Ammon's horn (tissue), 1 donor: ENCODE measurements around the gene EXOC3L2.
"Not testable (repeated sequence)": the region's sequence is repeated elsewhere in the genome, so short reads cannot be mapped to it uniquely, and the experiment has no call there.

ENCODE experiments used
- DNase-seq: peaks from one replicate; pipeline ENCODE4 v3.0.0-alpha.2; 2016; ENCODE audit warnings: low spot score

EXOC3L2 gene

DNA sequence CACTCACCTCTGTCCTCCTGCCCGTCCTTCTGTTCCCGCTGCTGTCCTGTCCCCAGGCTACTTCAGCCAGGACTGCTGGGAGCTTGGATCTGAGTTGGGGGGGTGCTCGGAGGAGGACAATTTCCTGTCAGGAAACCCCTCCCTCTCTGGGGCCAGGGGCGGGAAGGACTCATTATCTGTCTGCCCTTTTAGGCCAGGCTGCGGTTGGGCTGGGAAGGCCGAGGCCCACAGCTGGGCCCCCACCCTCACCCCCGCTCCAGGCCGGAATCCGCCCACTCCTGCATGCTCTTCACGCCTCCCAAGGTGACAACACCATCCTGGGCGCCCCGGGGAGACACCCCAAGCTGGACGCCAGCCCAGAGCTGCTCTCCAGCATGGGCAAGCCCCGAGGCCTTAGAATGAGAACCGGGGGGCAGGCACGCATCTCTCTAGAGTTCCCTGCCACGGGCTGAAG lies at the start of gene EXOC3L2:
EXOC3L2 (minus strand) TSS at position 74 of the 454 bp plus-strand sequence. CDS start 6,362 bp downstream, outside the sequence.
- DNase-seq: no peak

DNA sequence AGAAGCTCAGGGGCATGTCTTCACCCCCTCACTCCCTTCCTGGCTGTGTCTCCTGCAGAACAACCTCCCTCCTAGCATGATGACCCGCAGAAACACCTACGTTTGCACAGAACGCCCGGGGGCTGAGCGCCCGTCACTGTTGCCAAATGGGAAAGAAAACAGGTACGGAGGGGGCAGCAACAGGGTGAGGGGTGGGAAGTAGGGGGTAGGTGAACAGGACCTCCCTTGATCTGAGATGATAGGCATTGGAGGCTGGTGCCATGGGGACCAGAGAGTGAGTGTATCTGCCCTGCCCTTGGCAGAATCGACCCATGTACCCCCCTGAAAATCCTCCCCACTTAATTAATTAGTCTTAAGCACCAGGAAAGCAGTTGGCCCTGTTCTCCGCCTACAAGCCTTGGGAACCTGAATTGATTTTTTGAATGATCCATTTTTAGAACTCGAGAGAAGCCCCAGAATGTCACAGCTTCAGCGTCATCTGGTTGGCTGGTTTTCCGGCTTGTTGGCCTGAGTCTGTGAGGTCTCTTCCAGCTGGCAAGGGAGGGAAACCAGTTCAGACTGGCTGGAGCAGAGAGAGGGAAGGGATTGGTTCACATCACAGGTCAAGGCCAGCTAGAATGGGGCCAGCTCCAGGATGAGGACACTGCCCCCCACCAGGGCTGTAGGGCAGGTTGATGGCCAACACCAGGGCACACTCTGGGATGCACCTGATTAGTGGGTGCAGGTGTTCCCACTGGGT lies 49.3 kb upstream of the EXOC3L2 start:
- peak; percentile 73 for DNase-seq

DNA sequence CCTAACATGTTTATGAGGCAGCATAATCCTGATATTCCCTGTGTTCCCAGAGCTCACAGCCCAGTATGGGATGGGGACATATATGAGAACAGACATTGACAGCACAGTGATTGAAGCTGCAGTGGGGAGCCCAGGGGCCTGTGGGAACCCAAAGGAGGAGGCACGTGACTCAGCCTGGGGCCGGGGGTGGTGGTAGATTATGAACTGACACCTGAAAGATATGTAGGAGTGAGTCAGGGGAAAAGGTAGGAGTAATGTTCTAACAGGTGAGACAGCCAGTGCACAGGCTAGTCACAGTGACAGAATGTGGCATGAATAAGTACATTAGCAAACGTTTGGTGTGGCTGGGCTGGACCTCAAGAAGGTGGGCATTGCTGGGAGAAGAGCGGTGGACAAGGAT lies 48.5 kb upstream of the EXOC3L2 start:
- DNase-seq: no peak

DNA sequence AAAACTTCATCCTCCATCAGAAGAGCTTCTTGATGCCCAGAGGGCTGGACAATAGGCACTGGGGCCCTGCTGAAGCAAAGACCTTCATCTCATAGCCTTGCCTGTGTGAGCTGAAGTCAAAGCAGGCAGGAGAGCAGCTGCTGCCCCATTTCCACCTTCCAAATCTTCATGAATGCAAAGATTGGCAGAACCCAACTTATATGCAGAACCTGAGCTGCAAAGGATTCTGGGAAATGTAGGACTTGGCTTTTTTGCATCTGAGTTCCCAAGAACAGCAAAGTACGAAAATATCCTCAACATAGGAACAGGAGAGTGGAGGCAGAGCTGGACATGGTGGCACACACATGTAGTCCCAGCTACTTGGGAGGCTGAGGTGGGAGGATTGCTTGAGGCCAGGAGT lies 46.6 kb upstream of the EXOC3L2 start:
- DNase-seq: no peak

DNA sequence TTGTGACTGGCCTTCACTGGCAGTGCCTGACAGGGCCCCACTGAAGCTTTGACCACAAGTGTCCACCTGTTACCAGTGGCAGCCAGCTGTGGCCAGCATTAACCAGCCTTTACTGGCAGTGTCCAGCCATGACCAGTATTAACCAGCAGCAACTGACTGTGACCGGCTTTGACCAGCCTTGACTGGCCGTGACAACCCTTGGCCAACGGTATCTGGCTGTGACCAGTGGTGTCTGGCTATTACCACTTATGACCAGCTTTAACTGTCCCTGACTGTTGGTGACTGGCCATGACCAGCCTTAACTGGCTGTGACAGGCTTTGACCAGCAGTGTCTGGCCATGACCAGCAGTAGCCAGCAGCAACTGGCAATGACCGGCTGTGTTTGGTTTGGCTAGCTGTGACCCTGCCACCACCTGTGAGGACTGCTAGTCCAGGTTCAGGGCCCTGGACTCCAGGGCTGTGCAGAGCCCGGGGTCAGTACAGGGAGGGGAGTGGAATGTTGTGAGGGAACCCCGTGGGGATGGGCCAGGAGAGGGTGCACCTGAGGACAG lies 45.2 kb upstream of the EXOC3L2 start:
- no peak for DNase-seq

DNA sequence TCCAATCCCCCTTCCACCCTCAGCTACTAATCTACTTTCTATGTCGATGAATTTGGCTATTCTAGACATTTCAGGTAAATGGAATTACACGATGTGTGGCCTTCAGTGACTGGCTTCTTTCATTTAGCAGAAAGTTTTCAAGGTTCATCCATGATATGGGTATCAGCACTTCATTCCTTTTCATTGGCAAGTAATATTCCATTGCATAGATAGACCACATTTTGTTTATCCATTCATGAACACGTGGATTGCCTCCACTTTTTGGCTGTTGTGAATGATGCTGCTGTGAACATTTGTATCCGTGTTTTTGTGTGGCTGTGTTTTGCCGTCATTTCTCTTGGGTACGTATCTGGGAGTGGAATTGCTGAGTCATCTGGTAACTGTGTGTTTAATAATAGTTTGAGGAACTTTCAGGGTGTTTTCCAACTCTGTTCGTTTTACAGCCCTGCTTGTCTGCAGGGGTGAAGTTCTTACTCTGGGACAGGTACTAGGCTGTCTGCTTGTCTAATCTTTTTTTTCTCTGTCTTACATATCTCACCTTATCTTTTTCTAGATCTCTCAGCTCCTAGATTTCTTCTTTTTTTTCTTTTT lies 38.3 kb upstream of the EXOC3L2 start:
- no peak for DNase-seq

DNA sequence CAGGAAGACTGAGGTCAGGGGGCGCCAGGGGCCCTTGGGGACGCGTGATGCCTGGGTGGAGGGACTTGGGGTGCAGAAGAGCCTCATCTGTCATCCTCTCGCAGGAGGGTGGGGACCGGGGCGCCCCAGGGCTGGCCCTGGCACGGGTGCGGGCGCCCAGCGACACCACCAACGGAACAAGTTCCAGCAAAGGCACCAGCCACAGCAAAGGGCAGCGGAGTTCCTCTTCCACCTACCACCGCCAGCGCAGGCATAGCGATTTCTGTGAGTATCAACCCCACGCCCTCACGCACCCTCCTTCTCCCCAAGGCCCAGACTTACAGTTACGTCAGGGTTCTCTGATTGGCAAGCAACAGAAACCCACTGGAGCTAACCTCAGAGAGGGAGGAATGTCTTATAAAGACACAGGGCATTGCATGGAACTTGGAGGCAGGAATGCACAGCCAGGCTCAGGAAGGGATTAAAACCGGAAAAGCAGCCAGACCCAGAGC lies 35.3 kb upstream of the EXOC3L2 start:
- no peak for DNase-seq

DNA sequence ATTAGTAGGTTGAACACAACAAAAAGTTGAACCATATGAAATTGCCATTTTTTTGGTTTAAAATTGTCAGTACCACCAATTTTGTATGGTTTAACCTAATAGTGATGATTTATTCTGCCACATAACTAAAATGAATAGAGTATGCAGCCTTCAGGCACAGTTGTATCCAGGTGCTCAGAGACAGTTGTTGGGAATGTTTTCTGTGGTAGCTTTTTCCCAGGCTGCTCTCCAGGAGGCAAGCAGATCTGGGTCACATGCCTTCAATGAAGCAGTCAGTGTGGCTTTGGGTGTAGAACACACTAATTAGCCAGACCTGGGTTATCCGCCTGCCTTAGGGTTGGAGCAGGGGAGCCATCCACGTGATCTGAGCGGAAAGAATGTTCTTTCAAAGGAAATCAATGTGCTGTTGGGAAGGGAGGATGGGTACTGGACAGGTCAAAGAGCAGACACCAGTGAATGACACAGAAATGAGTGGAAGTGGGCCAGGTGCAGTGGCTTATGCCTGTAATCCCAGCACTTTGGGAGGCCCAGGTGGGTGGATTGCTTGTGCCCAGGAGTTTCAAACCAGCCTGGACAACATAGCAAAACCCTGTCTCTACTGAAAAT lies 34.5 kb upstream of the EXOC3L2 start:
- no peak for DNase-seq

DNA sequence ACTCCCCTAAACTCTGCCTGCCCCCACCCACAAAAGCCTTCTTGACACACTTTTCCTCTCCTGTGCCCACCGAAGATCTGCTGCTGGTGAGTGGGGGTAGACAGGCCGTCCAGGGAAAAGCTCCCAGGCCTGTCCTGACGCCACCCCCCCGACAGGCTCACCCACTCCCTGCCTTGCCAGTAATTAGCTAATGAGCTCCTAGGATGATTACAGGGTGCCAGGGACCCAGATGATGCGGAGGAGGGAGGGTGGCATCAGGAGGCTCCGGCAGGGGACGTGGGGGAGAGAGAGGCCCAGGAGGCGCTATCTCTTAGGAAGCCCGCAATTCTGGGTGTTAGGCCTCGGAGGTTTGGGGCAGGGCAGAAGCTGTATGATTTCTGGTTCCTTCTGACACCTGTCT lies 32.9 kb upstream of the EXOC3L2 start:
- DNase-seq: peak; percentile 63

DNA sequence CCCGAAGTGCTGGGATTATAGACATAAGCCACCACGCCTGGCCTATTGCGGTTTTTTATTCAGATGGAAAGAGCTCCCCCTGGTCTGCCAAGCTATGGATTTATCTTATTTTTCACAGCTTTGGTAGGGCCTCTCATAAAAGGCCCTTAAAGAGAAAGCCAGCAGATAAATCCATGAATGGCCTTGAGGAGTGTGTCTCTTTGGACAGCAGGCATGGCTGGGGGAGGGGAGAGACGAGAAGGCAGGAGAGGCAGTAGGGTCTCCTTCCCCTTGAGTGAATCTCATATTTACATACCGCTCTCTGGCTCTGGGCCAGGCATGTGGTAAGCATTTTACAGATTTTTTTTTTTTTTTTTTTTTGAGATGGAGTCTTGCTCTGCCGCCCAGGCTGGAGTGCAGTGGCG lies 31.1 kb upstream of the EXOC3L2 start:
- no peak for DNase-seq

DNA sequence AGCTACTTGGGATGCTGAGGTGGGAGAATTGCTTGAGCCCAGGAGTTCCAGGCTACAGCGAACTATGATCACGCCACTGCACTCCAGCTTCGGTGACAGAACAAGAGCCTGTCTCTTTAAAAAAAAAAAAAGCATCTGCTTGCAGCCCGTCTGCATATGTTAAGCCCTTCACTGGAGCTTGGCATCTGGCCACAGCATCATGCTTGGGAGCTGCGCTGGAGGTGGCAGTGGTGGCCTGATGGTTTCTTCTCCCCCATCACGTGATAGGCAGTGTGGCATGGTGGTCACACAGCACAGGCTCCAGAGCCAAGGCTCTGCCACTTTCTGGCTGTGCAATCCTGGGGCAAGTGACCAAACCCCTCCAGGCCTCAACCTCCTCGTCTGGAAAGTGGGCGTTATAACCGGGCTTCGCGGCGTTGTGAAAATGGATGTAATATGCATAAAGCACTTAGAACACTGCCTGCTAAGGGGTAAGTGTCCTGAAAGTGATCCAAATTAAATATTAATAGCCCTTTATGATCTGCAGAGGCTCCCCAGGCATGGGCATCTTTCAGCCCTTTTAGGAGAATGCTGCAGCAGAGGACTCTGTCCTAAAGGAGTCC lies 30.3 kb upstream of the EXOC3L2 start:
- DNase-seq: no peak

DNA sequence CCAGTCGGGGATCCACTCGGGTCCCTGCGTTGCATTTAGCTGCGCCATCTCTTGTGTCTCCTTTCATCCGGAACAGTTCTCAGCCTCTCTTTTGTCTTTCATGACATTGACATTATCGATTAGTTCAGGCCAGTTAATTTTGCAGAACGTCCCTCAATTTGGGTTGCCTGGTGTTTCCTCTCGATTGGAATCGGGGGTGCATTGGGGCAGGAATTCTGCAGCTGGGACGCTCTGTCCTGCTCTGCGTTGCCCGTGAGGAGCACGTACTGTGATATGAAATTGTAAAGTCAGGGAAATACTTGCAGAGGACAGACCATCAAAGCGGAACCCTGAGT lies 28.3 kb upstream of the EXOC3L2 start:
- DNase-seq: no peak

DNA sequence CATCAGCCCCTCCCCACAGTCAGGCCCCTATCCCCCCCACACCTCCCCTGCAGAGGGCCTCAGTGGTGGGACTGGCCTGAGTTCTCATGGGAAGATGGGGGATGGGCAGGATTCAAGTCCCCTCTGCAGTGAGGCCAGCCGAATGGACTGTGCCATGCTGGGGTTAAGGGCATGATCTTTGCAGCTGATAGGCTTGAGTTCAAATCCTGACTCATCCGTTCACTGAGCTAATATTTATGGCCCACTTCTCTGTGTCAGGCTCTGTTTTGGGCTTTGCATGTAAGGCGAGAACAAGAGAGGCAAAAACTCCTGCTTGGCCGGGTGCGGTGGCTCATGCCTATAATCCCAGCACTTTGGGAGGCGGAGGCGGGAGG lies 26.5 kb upstream of the EXOC3L2 start:
- no peak for DNase-seq

DNA sequence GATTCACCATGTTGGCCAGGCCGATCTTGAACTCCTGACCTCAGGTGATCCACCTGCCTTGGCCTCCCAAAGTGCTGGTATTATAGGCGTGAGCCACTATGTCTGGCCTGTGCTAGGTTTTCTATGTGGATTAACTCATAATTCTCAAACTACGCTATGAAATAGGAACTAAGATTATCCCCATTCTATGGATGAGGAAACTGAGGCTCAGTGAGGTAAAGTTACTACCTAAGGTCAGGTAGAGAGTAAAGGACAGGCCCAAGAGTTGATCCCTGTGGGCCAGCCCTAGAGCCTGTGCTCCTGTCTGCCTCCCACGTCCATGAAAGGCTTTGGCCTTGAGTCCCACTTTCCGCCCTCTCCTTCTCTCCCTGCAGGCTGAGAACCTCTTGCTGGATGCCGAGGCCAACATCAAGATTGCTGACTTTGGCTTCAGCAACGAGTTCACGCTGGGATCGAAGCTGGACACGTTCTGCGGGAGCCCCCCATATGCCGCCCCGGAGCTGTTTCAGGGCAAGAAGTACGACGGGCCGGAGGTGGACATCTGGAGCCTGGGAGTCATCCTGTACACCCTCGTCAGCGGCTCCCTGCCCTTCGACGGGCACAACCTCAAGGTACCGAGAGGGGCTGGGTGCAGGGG lies 26.0 kb upstream of the EXOC3L2 start:
- no peak for DNase-seq

DNA sequence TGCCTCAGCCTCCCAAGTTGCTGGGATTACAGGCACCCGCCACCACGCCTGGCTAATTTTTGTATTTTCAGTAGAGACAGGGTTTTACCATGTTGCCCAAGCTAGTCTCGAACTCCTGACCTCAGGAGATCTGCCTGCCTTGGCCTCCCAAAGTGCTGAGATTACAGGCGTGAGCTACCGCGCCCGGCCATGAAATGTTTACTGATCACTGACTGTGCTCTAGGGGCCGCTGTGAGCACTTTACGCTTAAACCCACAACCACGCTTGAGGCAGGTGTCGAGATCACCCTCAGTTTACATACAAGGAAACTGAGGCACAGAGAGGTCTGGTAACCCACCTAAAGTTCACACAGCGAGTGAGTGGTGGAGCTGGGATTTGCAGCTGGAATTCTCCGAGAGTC lies 24.7 kb upstream of the EXOC3L2 start:
- DNase-seq: not testable (repeated sequence)

DNA sequence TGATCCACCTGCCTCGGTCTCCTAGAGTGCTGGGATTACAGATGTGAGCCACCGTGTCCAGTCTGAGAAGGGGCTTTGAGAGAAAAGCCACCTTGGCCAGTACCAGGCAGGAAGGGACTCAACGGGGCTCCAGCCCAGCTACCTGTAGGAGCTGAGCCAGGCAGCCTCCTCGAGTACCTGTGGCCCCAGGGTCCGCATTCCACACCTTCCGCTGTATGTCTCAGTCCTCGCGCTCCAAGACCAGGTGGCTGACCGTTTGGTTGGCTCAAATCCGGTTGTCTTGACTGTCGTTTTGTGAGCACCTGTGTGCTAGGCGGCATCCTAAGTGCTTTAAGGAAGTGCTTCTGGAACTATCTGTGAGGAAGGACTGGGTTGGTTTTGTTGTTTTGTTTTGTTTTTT lies 22.1 kb upstream of the EXOC3L2 start:
- no peak for DNase-seq

DNA sequence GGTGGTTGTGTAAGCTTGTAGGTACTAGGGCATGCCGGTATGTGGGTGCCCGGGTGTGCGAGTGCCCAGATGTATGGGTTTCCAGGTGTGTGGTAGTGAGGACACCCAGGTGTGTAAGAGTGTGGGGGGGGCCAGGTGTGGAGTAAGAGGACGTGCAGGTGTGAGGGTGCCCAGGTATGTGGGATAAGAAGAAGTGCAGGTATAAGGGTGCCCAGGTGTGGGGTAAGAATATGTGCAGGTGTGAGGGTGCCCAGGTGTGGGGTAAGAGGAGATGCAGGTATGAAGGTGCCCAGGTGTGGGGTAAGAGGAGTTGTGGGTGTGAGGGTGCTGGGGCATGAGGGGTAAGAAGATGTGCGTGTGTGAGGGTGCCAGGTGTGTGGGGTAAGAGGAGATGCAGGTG lies 20.2 kb upstream of the EXOC3L2 start:
- DNase-seq: no peak

DNA sequence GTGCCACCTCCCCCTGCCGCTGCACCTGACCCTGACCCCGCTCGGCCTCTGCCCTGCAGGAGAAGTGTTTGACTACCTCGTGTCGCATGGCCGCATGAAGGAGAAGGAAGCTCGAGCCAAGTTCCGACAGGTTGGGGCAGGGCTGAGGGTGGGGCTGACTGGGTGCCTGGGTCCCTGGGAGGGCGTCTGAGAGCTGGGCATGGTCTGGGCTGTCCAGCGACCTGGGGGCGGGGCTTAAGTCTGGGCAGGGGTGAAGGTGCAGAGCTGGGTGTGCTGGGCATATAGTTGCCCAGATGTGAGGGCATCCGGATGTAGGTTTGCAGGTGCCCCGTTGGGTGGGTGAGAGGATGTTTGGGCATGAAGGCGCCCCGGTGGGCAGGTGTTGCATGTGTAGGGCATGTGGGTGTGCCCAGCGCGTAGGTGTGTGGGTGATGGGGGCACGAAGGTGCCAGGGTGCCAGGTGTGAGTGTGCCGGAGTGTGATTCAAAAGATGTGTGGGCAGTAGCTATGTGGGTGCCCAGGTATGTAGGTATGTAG lies 19.6 kb upstream of the EXOC3L2 start:
- no peak for DNase-seq

DNA sequence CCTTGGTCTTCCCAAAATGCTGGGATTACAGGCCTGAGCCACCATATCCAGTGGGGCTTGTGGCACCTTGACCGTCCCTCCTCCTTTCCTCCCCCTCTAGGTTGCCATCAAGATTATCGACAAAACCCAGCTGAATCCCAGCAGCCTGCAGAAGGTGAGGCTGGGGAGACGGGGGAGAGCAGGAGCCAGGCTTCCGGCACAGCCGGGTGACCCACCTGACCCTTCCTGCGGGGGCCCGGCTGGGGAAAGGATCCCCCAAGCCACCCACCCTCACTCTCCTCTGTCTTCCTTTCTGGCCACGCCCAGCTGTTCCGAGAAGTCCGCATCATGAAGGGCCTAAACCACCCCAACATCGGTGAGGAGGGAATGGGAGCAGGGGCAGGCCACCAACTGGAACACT lies 17.8 kb upstream of the EXOC3L2 start:
- DNase-seq: no peak

DNA sequence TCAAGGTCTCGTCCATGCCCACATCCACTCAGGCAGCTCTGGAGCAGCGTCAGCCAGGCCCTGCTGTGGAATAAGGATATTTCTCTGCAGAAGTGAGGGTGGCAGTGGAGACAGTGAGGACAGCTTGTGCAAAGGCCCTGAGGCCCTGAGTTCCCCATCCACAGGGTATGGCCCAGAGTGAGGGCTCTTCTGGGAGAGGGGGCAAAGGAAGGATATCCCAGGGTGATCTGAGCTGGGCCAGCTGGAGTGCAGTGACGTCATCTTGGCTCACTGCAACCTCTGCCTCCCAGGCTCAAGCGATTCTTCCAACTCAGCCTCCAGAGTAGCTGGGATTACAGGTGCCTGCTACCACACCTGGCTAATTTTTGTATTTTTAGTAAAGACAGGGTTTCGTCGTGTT lies 17.4 kb upstream of the EXOC3L2 start:
- DNase-seq: no peak

DNA sequence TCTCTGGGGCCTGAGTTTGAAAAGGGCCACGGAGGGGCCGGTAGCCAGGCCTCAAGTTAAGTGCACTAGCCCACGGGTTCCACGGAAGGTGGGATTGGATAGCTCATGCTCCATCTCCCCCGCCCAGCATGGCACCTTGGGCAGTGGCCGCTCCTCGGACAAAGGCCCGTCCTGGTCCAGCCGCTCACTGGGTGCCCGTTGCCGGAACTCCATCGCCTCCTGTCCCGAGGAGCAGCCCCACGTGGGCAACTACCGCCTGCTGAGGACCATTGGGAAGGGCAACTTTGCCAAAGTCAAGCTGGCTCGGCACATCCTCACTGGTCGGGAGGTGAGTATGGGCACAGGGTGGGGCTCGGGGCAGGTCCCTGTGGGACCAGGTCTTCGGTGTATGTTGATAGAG lies 13.7 kb upstream of the EXOC3L2 start:
- no peak for DNase-seq

DNA sequence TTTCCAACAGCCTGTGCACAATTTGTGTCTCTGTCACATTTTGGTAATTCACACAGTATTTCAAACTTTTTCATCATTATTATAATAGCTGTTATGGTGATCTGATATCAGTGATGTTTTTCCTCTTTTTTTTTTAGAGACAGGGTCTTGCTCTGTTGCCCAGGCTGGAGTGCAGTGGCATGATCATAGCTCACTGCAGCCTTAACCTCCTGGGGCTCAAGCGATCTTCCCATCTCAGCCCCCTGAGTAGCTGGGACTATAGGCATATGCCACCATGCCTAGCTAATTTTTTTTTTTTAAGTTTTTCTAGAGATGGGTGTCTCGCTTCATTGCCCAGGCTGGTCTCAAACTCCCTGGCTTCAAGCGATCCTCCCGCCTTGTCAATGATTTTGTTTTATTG lies 11.6 kb upstream of the EXOC3L2 start:
- DNase-seq: no peak
